Epithelial cell of proximal tubule (primary cell): ENCODE measurements around the gene SHLD2. TPM values are rescaled to one million over a fixed set of nuclear protein-coding genes. Genes with fewer than 3 reads are reported as not detected.

Experiments
- DNase-seq: peaks from one replicate; pipeline ENCODE4 v3.0.0-alpha.2; 2011; ENCODE audit warnings: low read depth
- H3K4me3 ChIP-seq: 2 replicates; pipeline ENCODE4 v1.5.1; 2011; ENCODE audit warnings: low read depth, mild to moderate bottlenecking, low read length
- total RNA-seq: library from RNA; depleted of rRNA; stranded (reverse); fragments of >200 nt; gene quantifications from 2 replicates; pipeline ENCODE4 v1.2.3, GENCODE V29; 2015
- TF ChIP-seq, protein P1 (sequence below): conservative IDR thresholded peaks from 2 replicates; pipeline ENCODE4 v1.5.1; 2012; ENCODE audit warnings: low read depth, mild to moderate bottlenecking, low read length

The SHLD2 gene
- 14.3 and 36.0 TPM in 2 replicates for total RNA-seq

DNA sequence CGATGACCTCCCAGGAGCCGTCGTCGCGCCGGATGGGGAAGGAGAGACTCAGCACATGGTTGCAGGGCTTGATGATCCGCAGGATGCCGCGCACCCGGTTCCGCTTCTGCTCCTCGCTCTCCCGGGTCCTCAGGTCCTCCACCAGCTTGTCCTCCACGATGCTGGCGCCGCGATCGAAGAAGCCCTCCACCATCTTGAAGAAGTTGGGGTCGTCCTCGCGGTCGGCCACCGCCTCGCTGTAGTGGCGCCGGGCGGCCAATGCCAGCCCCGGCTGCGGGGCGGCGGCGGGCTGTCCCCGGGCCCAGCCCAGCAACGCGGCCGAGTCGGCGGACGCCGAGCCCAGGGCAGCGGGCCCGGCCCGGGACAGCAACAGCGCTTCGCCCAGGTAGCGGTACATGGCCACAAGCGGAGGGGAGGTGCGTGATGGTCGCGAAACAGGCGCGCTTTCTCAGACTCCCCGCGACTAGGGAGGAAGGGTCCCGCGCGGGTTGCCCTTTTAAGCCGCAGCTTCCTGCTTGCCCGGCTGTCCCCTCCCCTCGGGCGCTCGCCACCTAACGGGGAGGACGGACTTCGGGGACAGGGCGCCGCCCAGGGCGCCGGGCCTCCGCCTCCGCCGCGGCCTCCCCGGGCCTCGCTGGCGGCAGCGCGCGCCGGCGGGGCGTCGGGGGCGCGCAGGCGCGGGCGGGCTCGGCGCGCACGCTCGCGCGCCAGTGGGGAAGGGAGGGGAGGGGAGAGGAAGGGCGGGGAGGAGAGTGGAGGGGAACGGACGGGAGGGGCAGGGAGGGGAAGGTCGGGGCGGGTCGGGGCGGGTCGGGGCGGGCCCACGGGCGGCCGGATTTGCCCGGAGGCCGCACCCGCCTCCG is at the start of gene SHLD2, which contains the start of gene GLUD1:
SHLD2 (plus strand) TSS at position 834 of the 863 bp plus-strand sequence. CDS start 56,149 bp downstream, outside the sequence.
GLUD1 (minus strand) TSS at position 471 of the 863 bp plus-strand sequence; CDS start at position 397, 74 bp downstream.
- peak within 1 kb of the TSS; percentile 69 for H3K4me3 ChIP-seq
- DNase-seq: no peak
- TF ChIP-seq, protein P1, sequence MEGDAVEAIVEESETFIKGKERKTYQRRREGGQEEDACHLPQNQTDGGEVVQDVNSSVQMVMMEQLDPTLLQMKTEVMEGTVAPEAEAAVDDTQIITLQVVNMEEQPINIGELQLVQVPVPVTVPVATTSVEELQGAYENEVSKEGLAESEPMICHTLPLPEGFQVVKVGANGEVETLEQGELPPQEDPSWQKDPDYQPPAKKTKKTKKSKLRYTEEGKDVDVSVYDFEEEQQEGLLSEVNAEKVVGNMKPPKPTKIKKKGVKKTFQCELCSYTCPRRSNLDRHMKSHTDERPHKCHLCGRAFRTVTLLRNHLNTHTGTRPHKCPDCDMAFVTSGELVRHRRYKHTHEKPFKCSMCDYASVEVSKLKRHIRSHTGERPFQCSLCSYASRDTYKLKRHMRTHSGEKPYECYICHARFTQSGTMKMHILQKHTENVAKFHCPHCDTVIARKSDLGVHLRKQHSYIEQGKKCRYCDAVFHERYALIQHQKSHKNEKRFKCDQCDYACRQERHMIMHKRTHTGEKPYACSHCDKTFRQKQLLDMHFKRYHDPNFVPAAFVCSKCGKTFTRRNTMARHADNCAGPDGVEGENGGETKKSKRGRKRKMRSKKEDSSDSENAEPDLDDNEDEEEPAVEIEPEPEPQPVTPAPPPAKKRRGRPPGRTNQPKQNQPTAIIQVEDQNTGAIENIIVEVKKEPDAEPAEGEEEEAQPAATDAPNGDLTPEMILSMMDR: no peak

DNA sequence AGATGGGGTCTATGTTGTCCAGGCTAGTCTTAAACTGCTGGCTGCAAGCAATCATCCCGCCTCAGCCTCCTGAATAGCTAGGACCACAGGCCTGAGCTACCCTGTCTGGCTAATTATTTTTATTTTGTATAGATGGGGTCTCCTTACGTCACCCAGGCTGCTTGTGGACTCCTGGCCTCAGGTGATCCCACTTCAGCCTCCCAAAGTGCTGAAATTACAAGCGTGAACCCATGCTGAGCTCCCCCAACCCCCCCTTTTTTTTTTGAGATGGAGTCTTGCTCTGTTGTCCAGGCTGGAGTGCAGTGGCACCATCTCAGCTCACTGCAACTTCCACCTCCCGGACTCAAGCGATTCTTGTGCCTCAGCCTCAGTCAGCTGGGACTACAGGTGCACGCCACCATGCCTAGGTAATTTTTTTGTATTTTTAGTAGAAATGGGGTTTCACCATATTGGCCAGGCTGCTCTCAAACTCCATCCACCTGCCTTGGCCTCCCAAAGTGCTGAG is 49.5 kb upstream of the SHLD2 start:
- TF ChIP-seq, protein P1: no peak
- no peak for DNase-seq
- no peak overlapping the region for H3K4me3 ChIP-seq

DNA sequence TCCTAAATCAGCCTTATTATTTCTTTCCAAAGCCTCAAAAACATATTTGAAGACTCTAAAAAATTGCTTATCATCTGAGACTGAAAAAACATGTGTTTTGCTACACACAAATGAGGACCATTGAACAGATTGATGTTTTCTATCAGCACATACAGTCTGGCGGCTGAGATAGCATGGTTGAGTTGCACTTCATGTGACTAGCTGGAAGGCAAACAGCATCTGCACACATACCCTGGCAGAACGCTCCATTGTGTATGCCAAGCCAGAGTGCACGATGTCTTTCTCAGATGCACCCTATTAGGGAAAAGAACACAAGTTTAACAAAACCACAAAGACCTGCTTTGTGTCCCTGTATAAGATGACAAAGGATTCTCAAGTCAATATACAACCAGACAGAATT is 41.9 kb upstream of the SHLD2 start:
- no peak overlapping the region for H3K4me3 ChIP-seq
- TF ChIP-seq, protein P1: no peak
- no peak for DNase-seq

GRCh38 chr10:87053577-87054181 is 41.3 kb upstream of the SHLD2 start:
- no peak for DNase-seq
- no peak overlapping the region for H3K4me3 ChIP-seq
- TF ChIP-seq, protein P1: no peak

GRCh38 chr10:87054373-87055295 is 40.4 kb upstream of the SHLD2 start:
- DNase-seq: no peak
- no peak overlapping the region for H3K4me3 ChIP-seq
- TF ChIP-seq, protein P1: no peak

DNA sequence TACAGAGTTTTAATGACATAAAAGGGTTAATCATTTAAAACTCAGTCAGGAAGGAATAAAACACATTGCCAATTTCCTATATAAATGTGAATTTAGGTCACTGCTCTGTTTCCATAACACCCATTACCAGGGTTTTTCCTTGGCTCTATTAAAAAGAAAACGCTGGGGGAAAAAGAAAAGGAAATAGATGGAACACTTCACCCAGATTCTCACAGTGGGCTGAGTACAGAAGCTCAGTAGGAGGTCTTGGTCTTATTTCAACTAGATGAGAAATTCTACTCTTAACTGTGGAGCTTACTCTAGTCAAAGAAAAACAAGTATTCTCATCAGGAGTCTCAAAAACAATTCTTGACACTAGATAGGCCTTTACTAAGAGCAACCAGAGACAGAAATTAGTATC is 36.8 kb upstream of the SHLD2 start:
- TF ChIP-seq, protein P1: no peak
- DNase-seq: no peak
- H3K4me3 ChIP-seq: no peak overlapping the region
